Colon (tissue), 2 donors: Measurements from ENCODE around the gene GSG1L.
"Not testable (repeated sequence)": the region's sequence is repeated elsewhere in the genome, so short reads cannot be mapped to it uniquely, and the experiment has no call there.

ENCODE experiments used
- FAIRE-seq: peaks from 2 replicates; lab custom pipeline; 2012; peaks lifted over from hg19 to GRCh38; lab: Jason Lieb, UNC
- donor health status: control.
- donor health status: control.

The GSG1L gene

GRCh38 chr16:27901956-27902355 is 161.6 kb downstream of the GSG1L start:
- FAIRE-seq, result no peak

GRCh38 chr16:27899736-27900135 is 163.8 kb downstream of the GSG1L start:
- no peak for FAIRE-seq

GRCh38 chr16:27894386-27894785 is 169.1 kb downstream of the GSG1L start:
- FAIRE-seq, result no peak

GRCh38 chr16:27892879-27893278 is 170.6 kb downstream of the GSG1L start:
- FAIRE-seq, result no peak

- FAIRE-seq, result no peak
These were observed 172.6 kb downstream of the GSG1L start for GRCh38 chr16:27890866-27891265.

- FAIRE-seq, result no peak
These were observed 173.5 kb downstream of the GSG1L start for GRCh38 chr16:27890006-27890405.

GRCh38 chr16:27883576-27883975 is 179.9 kb downstream of the GSG1L start:
- no peak for FAIRE-seq

- FAIRE-seq, result no peak
These were observed 183.2 kb downstream of the GSG1L start for GRCh38 chr16:27880287-27880686.

GRCh38 chr16:27879601-27880247 is 183.8 kb downstream of the GSG1L start:
- FAIRE-seq, result peak; percentile 93

GRCh38 chr16:27872627-27873026 is 190.9 kb downstream of the GSG1L start:
- not testable (repeated sequence) for FAIRE-seq

- FAIRE-seq, result no peak
These were observed 193.3 kb downstream of the GSG1L start for GRCh38 chr16:27870116-27870798.

- no peak for FAIRE-seq
These were observed 194.1 kb downstream of the GSG1L start for GRCh38 chr16:27869411-27869810.

- no peak for FAIRE-seq
These were observed 195.3 kb downstream of the GSG1L start for GRCh38 chr16:27868180-27868579.

GRCh38 chr16:27867122-27868110 is 196.1 kb downstream of the GSG1L start:
- FAIRE-seq, result no peak

GRCh38 chr16:27863377-27863776 is 200.1 kb downstream of the GSG1L start:
- FAIRE-seq, result no peak

- no peak for FAIRE-seq
These were observed 200.6 kb downstream of the GSG1L start for GRCh38 chr16:27862953-27863352.

GRCh38 chr16:27860091-27860490 is 203.4 kb downstream of the GSG1L start:
- FAIRE-seq, result no peak

GRCh38 chr16:27859020-27859419 is 204.5 kb downstream of the GSG1L start:
- no peak for FAIRE-seq

- FAIRE-seq, result no peak
These were observed 209.9 kb downstream of the GSG1L start for GRCh38 chr16:27853651-27854050.

- no peak for FAIRE-seq
These were observed 210.4 kb downstream of the GSG1L start for GRCh38 chr16:27853101-27853500.

GRCh38 chr16:27852681-27853080 is 210.8 kb downstream of the GSG1L start:
- FAIRE-seq, result no peak

GRCh38 chr16:27852116-27852515 is 211.4 kb downstream of the GSG1L start:
- FAIRE-seq, result no peak

- FAIRE-seq, result no peak
These were observed 211.9 kb downstream of the GSG1L start for GRCh38 chr16:27851586-27851985.
